Erythroblast (primary cell): ENCODE data around the gene GPRC5C.
A peak's percentile ranks its signal among the peaks of the same experiment; 100 is the strongest.

Experiments used
- DNase-seq, 2 experiments: peaks; one replicate each; lab custom pipeline; 2025; lab: John Stamatoyannopoulos, UW
- GATA1 ChIP-seq: IDR thresholded peaks from 2 replicates; pipeline ENCODE4 v1.6.1; 2011; ENCODE audit warnings: low read depth, mild to moderate bottlenecking, control low read depth, low read length, moderate library complexity
- POLR2A ChIP-seq: IDR thresholded peaks from 2 replicates; pipeline ENCODE4 v1.6.1; 2011; ENCODE audit warnings: mild to moderate bottlenecking, low read length

Gene GPRC5C

GRCh38 chr17:74446551-74447500 is 14.9 kb downstream of the GPRC5C start:
- no peak for DNase-seq
- TF ChIP-seq GATA1 = no peak
- TF ChIP-seq POLR2A = no peak

GRCh38 chr17:74447628-74448159 is 15.8 kb downstream of the GPRC5C start:
- TF ChIP-seq GATA1 = no peak
- no peak for TF ChIP-seq POLR2A
- no peak for DNase-seq

DNA sequence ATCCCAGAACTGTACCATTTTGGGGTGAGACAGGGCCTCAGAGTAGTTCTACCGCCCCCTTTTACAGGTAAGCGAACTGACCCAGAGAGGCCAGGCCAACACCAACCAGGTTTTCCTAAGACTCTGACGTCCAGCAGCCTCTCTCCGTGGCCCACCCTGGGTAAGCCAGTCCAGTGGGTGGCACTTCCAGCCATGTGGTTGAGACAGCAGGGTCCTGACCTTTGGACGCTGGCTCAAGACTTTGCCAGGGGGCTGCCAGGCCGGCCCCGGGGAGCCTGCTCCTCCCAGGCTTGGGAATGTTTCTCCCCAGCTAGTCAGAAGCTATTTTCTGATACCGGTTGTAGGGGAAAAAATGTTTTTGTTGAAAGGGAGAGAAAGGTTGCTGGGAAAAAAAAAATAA is 16.9 kb downstream of the GPRC5C start:
- TF ChIP-seq GATA1 (no peak), POLR2A (no peak)
- no peak for DNase-seq

DNA sequence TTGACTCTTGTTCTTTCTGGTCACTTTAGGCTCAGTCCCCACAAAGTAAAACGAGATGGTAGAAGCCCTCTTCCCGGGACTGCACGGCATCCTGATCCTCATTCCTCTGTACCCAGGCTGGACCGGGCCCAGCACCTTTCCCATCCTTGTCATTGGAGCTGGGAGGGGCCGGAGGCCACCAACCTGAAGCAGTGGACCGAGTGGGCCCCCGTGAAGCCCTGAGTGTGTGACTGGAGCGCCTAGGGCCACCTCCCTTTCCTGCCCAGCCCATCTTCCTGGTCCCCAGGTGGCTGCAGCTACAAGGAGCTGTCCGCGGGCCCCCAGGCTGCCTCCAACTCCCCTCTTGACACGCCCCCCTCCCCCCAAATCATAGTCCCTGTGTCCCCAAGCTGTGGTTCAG is 17.4 kb downstream of the GPRC5C start:
- no peak for DNase-seq

GRCh38 chr17:74449773-74450172 is 17.9 kb downstream of the GPRC5C start:
- TF ChIP-seq POLR2A = no peak
- TF ChIP-seq GATA1 = no peak
- no peak for DNase-seq

More for the DNA sequence above, 17.4 kb downstream of the GPRC5C start:
- no peak for TF ChIP-seq POLR2A
- TF ChIP-seq GATA1 = no peak

GRCh38 chr17:74450231-74450630 is 18.3 kb downstream of the GPRC5C start:
- TF ChIP-seq POLR2A = no peak
- no peak for TF ChIP-seq GATA1

GRCh38 chr17:74450925-74451403 is 19.1 kb downstream of the GPRC5C start:
- TF ChIP-seq GATA1 (no peak), POLR2A (no peak)
- DNase-seq = no peak

More at GRCh38 chr17:74450231-74450630, 18.3 kb downstream of the GPRC5C start:
- DNase-seq = no peak

GRCh38 chr17:74451557-74451956 is 19.7 kb downstream of the GPRC5C start:
- DNase-seq = no peak
- TF ChIP-seq GATA1 (no peak), POLR2A (no peak)

- TF ChIP-seq GATA1 (no peak), POLR2A (no peak)
- peak in 1 of 2 experiments; percentile 19 for DNase-seq
Measured at GRCh38 chr17:74452033-74452840, 20.3 kb downstream of the GPRC5C start.

GRCh38 chr17:74452841-74453661 is 21.2 kb downstream of the GPRC5C start:
- DNase-seq = no peak
- no peak for TF ChIP-seq POLR2A
- TF ChIP-seq GATA1 = no peak

- TF ChIP-seq GATA1 (no peak), POLR2A (no peak)
- DNase-seq = peak; percentile 74
Measured at GRCh38 chr17:74453665-74454196, 21.8 kb downstream of the GPRC5C start.
